ENCODE measurements around the gene AFAP1. TPM values are rescaled to one million over a fixed set of nuclear protein-coding genes. Genes with fewer than 3 reads are reported as not detected.
A peak's percentile ranks its signal among the peaks of the same experiment; 100 is the strongest.

The AFAP1 gene
- total and polyA plus RNA-seq, 2 of the 8 experiments (the other 6 are each of a cell fraction or from before 2014, with no cell fraction given): 3.6 to 18.2 TPM

GRCh38 chr4:7787681-7788141 is 151.9 kb downstream of the AFAP1 start:
- H4K20me1 ChIP-seq (replicated peaks in 1 of 2; ENCODE audit: control insufficient read depth in 1 of 2, insufficient read depth in 2 of 2, low read length in 2 of 2): peaks cover 0 to 2% of the 10 kb centered on the region in 2 experiments
- H4K5ac ChIP-seq (ENCODE audit: insufficient read length, low read depth, low read length): no peak overlapping the region
- no peaks in the 10 kb centered on the region for H3K4me1 ChIP-seq (replicated peaks in 1 of 4; ENCODE audit: control insufficient read depth in 3 of 4, insufficient read depth in 4 of 4, low read length in 3 of 4)
- H2AK5ac ChIP-seq (ENCODE audit: low read depth, low read length): no peak overlapping the region
- H2BK5ac ChIP-seq (ENCODE audit: low read depth, low read length): peak overlapping the region; percentile 24; the same call in 1 of the 2 replicates
- H3K23me2 ChIP-seq (ENCODE audit: low read depth, low read length): no peaks in the 10 kb centered on the region
- no peak overlapping the region for H2BK120ac ChIP-seq (replicated peaks; ENCODE audit: low read depth, low read length)
- WGBS, 2 experiments (ENCODE audit: extremely low coverage in 1 of 2, insufficient coverage in 1 of 2, insufficient read length in 1 of 2, insufficient replicate concordance in 2 of 2, low coverage in 1 of 2, low lambda C conversion rate in 2 of 2, missing lambda C conversion rate in 1 of 2): 83% methylated on average over 16 of the region's 30 CpGs; no CpG with 5 or more reads in 1 of the 2 experiments
- peaks cover 0 to 3% (median 0%) of the 10 kb centered on the region in 4 experiments; a peak in 2 of 8 replicates for H3K36me3 ChIP-seq (ENCODE audit: control insufficient read depth in 2 of 4, insufficient read depth in 4 of 4, low read length in 3 of 4)
- H3K56ac ChIP-seq (replicated peaks; ENCODE audit: insufficient read length, low read depth, low read length): no peak overlapping the region
- no peak overlapping the region for H3K27ac ChIP-seq (ENCODE audit: low read depth, low read length)
- FAIRE-seq: no peak
- H3K79me2 ChIP-seq (ENCODE audit: control insufficient read depth in 1 of 2, insufficient read depth in 2 of 2, low read length in 2 of 2): no peaks in the 10 kb centered on the region
- H4K91ac ChIP-seq (replicated peaks; ENCODE audit: insufficient read length, low read length): no peak overlapping the region
- H3K18ac ChIP-seq (ENCODE audit: extremely low read depth, low read length): no peak overlapping the region
- POLR2A ChIA-PET (ENCODE audit: partially characterized antibody): no interaction called here
- TF ChIP-seq USF2 (IDR thresholded peaks at IDR 0.05; ENCODE audit: low read length): no peak
- no peak for TF ChIP-seq TBP (IDR thresholded peaks at IDR 0.05; ENCODE audit: low read depth, low read length)
- TF ChIP-seq CREB1 (IDR thresholded peaks at IDR 0.05): no peak
- no peak for TF ChIP-seq ATF2 (IDR thresholded peaks at IDR 0.05; ENCODE audit: low read length)
- TF ChIP-seq GABPA (IDR thresholded peaks at IDR 0.05; ENCODE audit: borderline replicate concordance, insufficient read depth, low read length): no peak
- no peak for TF ChIP-seq RBBP5 (IDR thresholded peaks at IDR 0.05; ENCODE audit: borderline replicate concordance, low read depth, low read length)
- TF ChIP-seq KDM1A (IDR thresholded peaks at IDR 0.05; ENCODE audit: borderline replicate concordance, low read length): no peak
- no peak for TF ChIP-seq NRF1 (IDR thresholded peaks at IDR 0.05; ENCODE audit: low read depth, low read length)
- TF ChIP-seq TAF7 (optimal IDR thresholded peaks at IDR 0.05; ENCODE audit: borderline replicate concordance, low read depth, low read length): no peak
- no peak for TF ChIP-seq JUN (IDR thresholded peaks at IDR 0.05; ENCODE audit: low read depth, low read length)
- H2BK12ac ChIP-seq (ENCODE audit: low read depth, low read length): no peak overlapping the region
- no peak overlapping the region for H3K4me2 ChIP-seq (ENCODE audit: insufficient read depth in 1 of 2, low read depth in 2 of 2, low read length in 2 of 2)
- H2BK15ac ChIP-seq (ENCODE audit: low read length): no peak overlapping the region
- H3K27me3 ChIP-seq (replicated peaks in 1 of 4; ENCODE audit: control insufficient read depth in 3 of 4, extremely low read depth in 1 of 4, insufficient read depth in 3 of 4, low read length in 3 of 4): no peaks in the 10 kb centered on the region
- H2AFZ ChIP-seq (ENCODE audit: low read length): no peak overlapping the region
- DNase-seq (ENCODE audit: low read depth in 1 of 2, low spot score in 2 of 2): no peak
- no peak overlapping the region for H3K4ac ChIP-seq (replicated peaks; ENCODE audit: insufficient read length, low read depth, low read length)
- H3K4me3 ChIP-seq (ENCODE audit: extremely low read depth in 1 of 4, insufficient read depth in 2 of 4, low read depth in 3 of 4, low read length in 4 of 4): no peak overlapping the region
- H3K9ac ChIP-seq (replicated peaks in 1 of 4; ENCODE audit: extremely low read depth in 1 of 4, low read depth in 3 of 4, low read length in 3 of 4): no peak overlapping the region
- H3K9me3 ChIP-seq (ENCODE audit: insufficient read depth in 2 of 2, low read depth in 1 of 2, low read length in 1 of 2): no peaks in the 10 kb centered on the region
- H3K14ac ChIP-seq (ENCODE audit: insufficient read length): no peak overlapping the region
- H4K8ac ChIP-seq (ENCODE audit: extremely low read depth, insufficient read depth, low read length): peak overlapping the region; percentile 53; the same call in 1 of the 2 replicates
- no peaks in the 10 kb centered on the region for H3K79me1 ChIP-seq (ENCODE audit: low read depth, low read length)
- no peak overlapping the region for H3K23ac ChIP-seq (ENCODE audit: insufficient read length)
- CTCF ChIA-PET (ENCODE audit: partially characterized antibody): interaction anchor here (1.3 to 1.4 kb wide), 2 partner anchors 15 to 229 kb away, joined by 4 to 8 read pairs; no protein-coding TSS in a partner anchor
- no peak overlapping the region for H2BK20ac ChIP-seq (ENCODE audit: low read length)

All from H1 (cell line).